ENCODE measurements around the gene WDR36. TPM values are rescaled to one million over a fixed set of nuclear protein-coding genes. Genes with fewer than 3 reads are reported as not detected.
A peak's percentile ranks its signal among the peaks of the same experiment; 100 is the strongest.

WDR36 gene
- total and polyA plus RNA-seq, 2 of the 13 experiments (the other 11 are each of a cell fraction or from before 2014, with no cell fraction given), result 18.2 to 40.6 TPM

- no peak for TF ChIP-seq POGK (CRISPR knock-in tag; conservative IDR thresholded peaks at IDR 0.05)
- no TSS peak for BruUV-seq (replicated peaks)
- 0% methylated on average over 1 of the region's 1 CpG for WGBS (ENCODE audit: low lambda C conversion rate)
- Histone ChIP-seq H3K4me2 (ENCODE audit: low read depth, low read length) (no peak overlapping the region), H3K27ac (ENCODE audit: extremely low read length, insufficient read depth, low read length) (no peak overlapping the region), H3K4me1 (ENCODE audit: insufficient read depth, low read length) (peaks cover 11% of the 10 kb centered on the region), H2AFZ (ENCODE audit: low read length) (no peak overlapping the region), H3K4me3 (replicated peaks in 1 of 3; ENCODE audit: insufficient read depth in 1 of 3, low read depth in 2 of 3, low read length in 3 of 3) (no peak overlapping the region), H3K36me3 (replicated peaks in 1 of 2; ENCODE audit: control insufficient read depth in 1 of 2, insufficient read depth in 2 of 2, low read length in 2 of 2) (no peaks in the 10 kb centered on the region), H3K9me3 (ENCODE audit: low read length) (no peaks in the 10 kb centered on the region), H3K79me2 (ENCODE audit: insufficient read depth, low read length) (no peaks in the 10 kb centered on the region), H3K9ac (ENCODE audit: insufficient read depth, low read depth, low read length) (no peak overlapping the region), H3K27me3 (ENCODE audit: control insufficient read depth in 1 of 2, insufficient read depth in 2 of 2, low read length in 2 of 2) (peaks cover 0 to 26% of the 10 kb centered on the region in 2 experiments; a peak in 4 of 5 replicates), H4K20me1 (ENCODE audit: insufficient read depth, low read length) (no peaks in the 10 kb centered on the region)
- POLR2A ChIA-PET, result no interaction called here
- intact Hi-C loops (cut with micrococcal nuclease; ENCODE audit: unreplicated experiment) (no loop called here), in situ Hi-C loops (cut with HindIII; ENCODE audit: extremely low pct_ligation_motif_present, low pct_unique_long_range_greater_than_20kb) (no loop called here)
- ATAC-seq (no peak), FAIRE-seq (no peak), DNase-seq (ENCODE audit: low spot score) (no peak)
- CTCF ChIA-PET (ENCODE audit: low intra/inter-chr PET ratio, low total read pairs), result no interaction called here
Observed at GRCh38 chr5:111076091-111076490, 16.1 kb upstream of the WDR36 start.

GRCh38 chr5:111077678-111078077, 14.5 kb upstream of the WDR36 start:
- POLR2A ChIA-PET, result no interaction called here
- no peak overlapping the region for H3K27ac ChIP-seq (ENCODE audit: extremely low read length, insufficient read depth, low read length)
- CTCF ChIA-PET (ENCODE audit: low intra/inter-chr PET ratio, low total read pairs), result no interaction called here
- H2AFZ ChIP-seq (ENCODE audit: low read length), result no peak overlapping the region
- BruUV-seq (replicated peaks), result no TSS peak
- peaks cover 11% of the 10 kb centered on the region for H3K4me1 ChIP-seq (ENCODE audit: insufficient read depth, low read length)
- no peak for DNase-seq (ENCODE audit: low spot score)
- intact Hi-C loops (cut with micrococcal nuclease; ENCODE audit: unreplicated experiment) (no loop called here), in situ Hi-C loops (cut with HindIII; ENCODE audit: extremely low pct_ligation_motif_present, low pct_unique_long_range_greater_than_20kb) (no loop called here)
- H3K36me3 ChIP-seq (replicated peaks in 1 of 2; ENCODE audit: control insufficient read depth in 1 of 2, insufficient read depth in 2 of 2, low read length in 2 of 2), result no peaks in the 10 kb centered on the region
- TF ChIP-seq CEBPB (IDR thresholded peaks at IDR 0.05; ENCODE audit: borderline replicate concordance, low read depth, low read length) (peak; percentile 45; the same call in 1 of the 2 replicates), TFDP1 (CRISPR knock-in tag; IDR thresholded peaks at IDR 0.05; ENCODE audit: borderline replicate concordance) (no peak), IKZF1 (IDR thresholded peaks at IDR 0.05) (no peak), ATF7 (IDR thresholded peaks at IDR 0.05) (peak; percentile 23; the same call in 1 of the 2 replicates), ATF7 (CRISPR knock-in tag; IDR thresholded peaks at IDR 0.05) (no peak)
- H3K27me3 ChIP-seq (ENCODE audit: control insufficient read depth in 1 of 2, insufficient read depth in 2 of 2, low read length in 2 of 2), result peaks cover 0 to 16% of the 10 kb centered on the region in 2 experiments; a peak in 4 of 5 replicates
- FAIRE-seq, result no peak
- no peak overlapping the region for H3K4me2 ChIP-seq (ENCODE audit: low read depth, low read length)
- no peak for ATAC-seq
- no peaks in the 10 kb centered on the region for H3K9me3 ChIP-seq (ENCODE audit: low read length)
- H3K4me3 ChIP-seq (replicated peaks in 1 of 3; ENCODE audit: insufficient read depth in 1 of 3, low read depth in 2 of 3, low read length in 3 of 3), result no peak overlapping the region
- WGBS (ENCODE audit: low lambda C conversion rate), result 25% methylated on average over 2 of the region's 2 CpGs
- no peaks in the 10 kb centered on the region for H4K20me1 ChIP-seq (ENCODE audit: insufficient read depth, low read length)
- H3K9ac ChIP-seq (ENCODE audit: insufficient read depth, low read depth, low read length), result no peak overlapping the region
- H3K79me2 ChIP-seq (ENCODE audit: insufficient read depth, low read length), result no peaks in the 10 kb centered on the region
